Measurements from ENCODE around the gene RFX1. TPM values are rescaled to one million over a fixed set of nuclear protein-coding genes. Genes with fewer than 3 reads are reported as not detected.

Gene RFX1
- 1.7 and 2.1 TPM in 2 replicates for total RNA-seq

DNA sequence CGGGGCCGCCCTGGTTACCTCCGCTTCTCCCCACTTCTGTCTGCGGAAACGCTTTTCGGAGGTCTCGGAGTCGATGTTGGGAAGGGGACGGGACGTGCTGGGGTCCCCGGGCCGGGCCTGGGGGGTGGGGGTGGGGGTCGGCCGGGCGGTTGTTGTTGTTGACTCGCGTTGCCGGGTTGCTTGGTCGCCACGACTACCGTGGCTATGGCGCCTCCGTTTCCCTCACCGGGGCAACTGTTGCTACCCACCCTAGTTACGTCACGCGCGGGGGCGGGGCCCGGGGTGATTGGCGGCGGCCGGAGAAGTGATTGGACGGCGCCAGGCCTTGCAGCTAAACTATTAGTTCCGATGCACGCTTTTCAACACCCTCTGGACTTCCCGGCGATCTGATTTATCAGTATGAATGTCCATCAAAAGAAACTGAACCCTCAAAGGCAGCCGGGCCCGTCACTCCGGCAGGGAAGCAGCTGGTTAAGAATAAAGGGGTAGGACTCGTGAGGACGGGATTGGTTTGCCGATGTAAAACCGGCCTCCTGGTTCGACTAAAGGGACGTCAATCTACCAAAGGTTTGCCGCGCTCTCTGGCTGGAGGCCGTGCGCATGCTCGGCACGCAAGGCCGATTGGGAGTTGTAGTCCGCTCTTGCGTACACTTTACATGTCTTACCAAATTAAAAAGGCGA, at the start of gene RFX1:
TSS of gene RFX1 (minus strand) at position 236 of the 681 bp plus-strand sequence. CDS start 12,477 bp downstream, outside the sequence.

DNA sequence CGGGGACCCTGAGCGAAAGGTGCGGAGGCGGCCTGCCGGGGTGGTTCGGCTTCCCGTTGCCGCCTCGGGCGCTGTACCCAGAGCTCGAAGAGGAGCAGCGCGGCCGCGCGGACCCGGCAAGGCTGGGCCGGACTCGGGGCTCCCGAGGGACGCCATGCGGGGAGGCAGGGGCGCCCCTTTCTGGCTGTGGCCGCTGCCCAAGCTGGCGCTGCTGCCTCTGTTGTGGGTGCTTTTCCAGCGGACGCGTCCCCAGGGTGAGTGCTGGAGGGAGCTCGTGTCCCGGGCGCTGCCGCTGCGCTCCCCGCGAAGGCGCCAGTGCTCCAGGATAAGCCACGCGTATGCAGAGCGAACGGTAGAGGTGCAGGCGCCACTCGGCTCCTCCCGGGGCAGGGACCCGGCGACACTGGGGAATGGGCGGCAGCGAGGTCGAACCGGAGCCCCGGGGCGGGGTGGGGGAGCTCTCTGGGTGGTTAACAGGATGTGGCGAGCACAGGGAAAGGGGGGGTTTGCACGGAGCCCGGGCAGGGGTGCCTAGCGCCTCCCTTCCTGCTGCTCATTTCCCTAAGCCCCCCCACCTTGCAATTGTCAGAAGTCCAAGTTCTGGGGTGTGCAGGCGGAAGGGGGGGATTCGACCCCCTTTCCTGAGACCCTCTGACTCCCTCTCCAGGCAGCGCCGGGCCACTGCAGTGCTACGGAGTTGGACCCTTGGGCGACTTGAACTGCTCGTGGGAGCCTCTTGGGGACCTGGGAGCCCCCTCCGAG, 25.8 kb upstream of the RFX1 start, which contains the start of gene IL27RA:
TSS of gene IL27RA (plus strand) at position 44 of the 762 bp plus-strand sequence. CDS start at position 155, 111 bp downstream.

GRCh38 chr19:14027856-14028450, 21.8 kb upstream of the RFX1 start, which contains the start of gene RLN3:
Gene RLN3 (plus strand): TSS chr19:14028148. CDS start chr19:14028205, 57 bp downstream.

GRCh38 chr19:13952154-13952930, 53.8 kb downstream of the RFX1 start, which contains the start of gene DCAF15:
Gene DCAF15 (plus strand): TSS chr19:13952509. CDS start chr19:13952513, 4 bp downstream.

DNA sequence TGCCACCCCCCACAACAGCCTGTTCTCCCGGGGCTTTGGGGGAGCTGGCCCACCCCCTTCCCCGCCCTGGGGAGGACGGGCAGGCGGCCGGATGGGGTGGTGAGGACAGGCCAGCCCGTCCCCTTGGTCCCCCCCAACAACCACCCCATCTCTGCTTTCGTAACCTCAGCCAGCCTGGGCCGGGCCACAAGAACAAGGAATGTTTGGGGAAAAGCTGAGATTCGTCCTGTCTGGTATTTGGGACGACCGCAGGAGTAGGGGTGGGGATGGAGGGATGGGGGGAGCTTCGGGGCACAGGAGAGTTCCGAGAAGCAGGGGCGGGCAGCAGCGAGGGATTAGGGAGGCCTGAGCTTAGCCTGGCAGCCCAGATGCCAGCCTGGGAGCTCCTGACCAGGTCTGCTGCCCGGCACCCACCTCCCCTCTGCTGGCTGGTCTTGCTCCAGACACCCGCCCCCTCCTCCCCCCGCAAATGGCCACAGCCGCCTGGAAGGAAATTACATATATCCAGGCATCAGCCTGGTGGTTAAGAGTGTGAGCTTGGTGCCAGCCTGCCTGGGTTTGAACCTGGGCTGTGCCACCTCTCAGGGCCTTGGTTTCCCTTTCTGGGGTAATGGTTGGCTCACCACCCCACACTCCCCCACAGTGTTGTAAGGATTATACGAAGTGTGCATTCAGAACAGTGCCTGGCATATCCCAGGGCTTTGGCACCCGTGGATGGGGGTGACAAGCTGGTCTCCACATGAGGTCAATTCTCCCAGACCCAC, 67.6 kb downstream of the RFX1 start, which contains the start of gene PODNL1:
TSS of gene PODNL1 (minus strand) at position 117 of the 764 bp plus-strand sequence. CDS start 236 bp downstream, outside the sequence.

Other genes starting within 250 kb of the RFX1 start
- gene MRI1, start 241.8 kb downstream of the RFX1 start, total RNA-seq, result 22.3 and 26.7 TPM in 2 replicates
- gene C19orf53, start 231.9 kb downstream of the RFX1 start, total RNA-seq, result 24.6 and 33.5 TPM in 2 replicates
- 8.5 and 11.1 TPM in 2 replicates for gene ZSWIM4, start 210.9 kb downstream of the RFX1 start, total RNA-seq
- gene NANOS3, start 129.2 kb downstream of the RFX1 start, total RNA-seq, result not detected in 2 replicates
- 0.09 and 0.22 TPM in 2 replicates for gene BRME1, start 100.2 kb downstream of the RFX1 start, total RNA-seq
- gene CC2D1A, start 100.1 kb downstream of the RFX1 start, total RNA-seq, result 3.5 and 3.7 TPM in 2 replicates
- gene PODNL1, start 67.9 kb downstream of the RFX1 start, total RNA-seq, result not detected in 2 replicates
- 6.3 and 8.7 TPM in 2 replicates for gene DCAF15, start 53.8 kb downstream of the RFX1 start, total RNA-seq
- gene RLN3, start 21.8 kb upstream of the RFX1 start, total RNA-seq, result not detected in 2 replicates
- gene IL27RA, start 25.4 kb upstream of the RFX1 start, total RNA-seq, result 2.7 and 3.8 TPM in 2 replicates
- gene PALM3, start 55.8 kb upstream of the RFX1 start, total RNA-seq, result not detected in 2 replicates
- gene MISP3, start 66.5 kb upstream of the RFX1 start, total RNA-seq, result under 0.01 and 0.22 TPM in 2 replicates
- gene C19orf67, start 79.5 kb upstream of the RFX1 start, total RNA-seq, result not detected in 2 replicates
- 9.4 and 12.5 TPM in 2 replicates for gene SAMD1, start 84.4 kb upstream of the RFX1 start, total RNA-seq
- 32.6 and 35.6 TPM in 2 replicates for gene PRKACA, start 111.4 kb upstream of the RFX1 start, total RNA-seq
- gene ASF1B, start 130.3 kb upstream of the RFX1 start, total RNA-seq, result 2.8 and 3.6 TPM in 2 replicates
- 5.4 and 7.9 TPM in 2 replicates for gene ADGRL1, start 199.8 kb upstream of the RFX1 start, total RNA-seq